WTC11 (cell line): ENCODE results near the gene CD44.

Experiments
- TF ChIP-seq, protein P1 (sequence below): fragments of 200-600 bp; IDR thresholded peaks from 2 replicates; pipeline ENCODE4 v1.8.0; 2022; ENCODE audit warnings: antibody characterized with exemption
- TF ChIP-seq, protein P2 (sequence below): sonication (generic); formaldehyde crosslinking; IDR thresholded peaks from 2 replicates; pipeline ENCODE4 v1.8.1; 2023; ENCODE audit warnings: mild to moderate bottlenecking, missing genetic modification reagents

DNA sequence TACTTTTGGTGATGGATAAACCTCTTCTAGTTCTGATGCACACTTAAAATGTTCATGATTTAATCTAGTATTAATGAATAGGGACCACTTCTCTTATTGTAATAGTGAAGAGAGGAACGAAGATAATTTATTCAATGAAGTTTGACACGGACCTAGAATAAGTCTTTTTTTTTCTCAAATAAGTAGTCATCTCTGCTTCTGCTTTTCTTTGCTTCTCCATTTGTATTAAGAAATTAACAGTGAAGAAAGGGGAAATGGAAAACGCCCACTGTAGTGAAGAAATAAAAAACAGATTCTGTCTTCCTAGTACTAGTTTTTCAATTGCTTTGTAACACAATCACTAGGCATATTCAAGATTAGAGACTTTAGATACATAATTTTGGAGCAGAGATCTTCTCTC is 73.0 kb downstream of the CD44 start:
- TF ChIP-seq, protein P1, sequence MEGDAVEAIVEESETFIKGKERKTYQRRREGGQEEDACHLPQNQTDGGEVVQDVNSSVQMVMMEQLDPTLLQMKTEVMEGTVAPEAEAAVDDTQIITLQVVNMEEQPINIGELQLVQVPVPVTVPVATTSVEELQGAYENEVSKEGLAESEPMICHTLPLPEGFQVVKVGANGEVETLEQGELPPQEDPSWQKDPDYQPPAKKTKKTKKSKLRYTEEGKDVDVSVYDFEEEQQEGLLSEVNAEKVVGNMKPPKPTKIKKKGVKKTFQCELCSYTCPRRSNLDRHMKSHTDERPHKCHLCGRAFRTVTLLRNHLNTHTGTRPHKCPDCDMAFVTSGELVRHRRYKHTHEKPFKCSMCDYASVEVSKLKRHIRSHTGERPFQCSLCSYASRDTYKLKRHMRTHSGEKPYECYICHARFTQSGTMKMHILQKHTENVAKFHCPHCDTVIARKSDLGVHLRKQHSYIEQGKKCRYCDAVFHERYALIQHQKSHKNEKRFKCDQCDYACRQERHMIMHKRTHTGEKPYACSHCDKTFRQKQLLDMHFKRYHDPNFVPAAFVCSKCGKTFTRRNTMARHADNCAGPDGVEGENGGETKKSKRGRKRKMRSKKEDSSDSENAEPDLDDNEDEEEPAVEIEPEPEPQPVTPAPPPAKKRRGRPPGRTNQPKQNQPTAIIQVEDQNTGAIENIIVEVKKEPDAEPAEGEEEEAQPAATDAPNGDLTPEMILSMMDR: no peak
- TF ChIP-seq, protein P2, sequence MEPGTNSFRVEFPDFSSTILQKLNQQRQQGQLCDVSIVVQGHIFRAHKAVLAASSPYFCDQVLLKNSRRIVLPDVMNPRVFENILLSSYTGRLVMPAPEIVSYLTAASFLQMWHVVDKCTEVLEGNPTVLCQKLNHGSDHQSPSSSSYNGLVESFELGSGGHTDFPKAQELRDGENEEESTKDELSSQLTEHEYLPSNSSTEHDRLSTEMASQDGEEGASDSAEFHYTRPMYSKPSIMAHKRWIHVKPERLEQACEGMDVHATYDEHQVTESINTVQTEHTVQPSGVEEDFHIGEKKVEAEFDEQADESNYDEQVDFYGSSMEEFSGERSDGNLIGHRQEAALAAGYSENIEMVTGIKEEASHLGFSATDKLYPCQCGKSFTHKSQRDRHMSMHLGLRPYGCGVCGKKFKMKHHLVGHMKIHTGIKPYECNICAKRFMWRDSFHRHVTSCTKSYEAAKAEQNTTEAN (CRISPR knock-in tag): no peak
